ENCODE data around the gene UFC1. TPM values are rescaled to one million over a fixed set of nuclear protein-coding genes. Genes with fewer than 3 reads are reported as not detected.

Gene UFC1
- total RNA-seq, 1 experiment from 2014 or later, result 66.4 TPM

DNA sequence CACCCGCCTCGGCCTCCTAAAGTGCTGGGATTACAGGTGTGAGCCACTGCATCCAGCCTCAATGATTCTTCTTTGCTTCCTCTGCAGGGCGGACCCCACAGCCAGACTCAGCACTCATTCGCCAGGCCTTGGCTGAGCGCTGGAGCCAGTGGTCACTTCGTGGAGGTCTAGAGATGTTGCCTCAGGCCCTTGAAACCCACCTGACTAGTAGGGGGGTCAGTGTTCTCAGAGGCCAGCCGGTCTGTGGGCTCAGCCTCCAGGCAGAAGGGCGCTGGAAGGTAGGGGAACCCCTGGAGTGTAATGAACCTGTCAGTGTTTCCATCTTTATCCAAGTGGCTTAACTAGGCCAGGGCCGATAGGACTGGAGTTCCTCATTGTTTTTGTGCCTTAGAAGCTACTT is 15.1 kb downstream of the UFC1 start:
- no peak for DNase-seq (ENCODE audit: low spot score)

- DNase-seq (ENCODE audit: low spot score), result no peak
Measured at GRCh38 chr1:161171191-161171590, 17.4 kb downstream of the UFC1 start.

DNA sequence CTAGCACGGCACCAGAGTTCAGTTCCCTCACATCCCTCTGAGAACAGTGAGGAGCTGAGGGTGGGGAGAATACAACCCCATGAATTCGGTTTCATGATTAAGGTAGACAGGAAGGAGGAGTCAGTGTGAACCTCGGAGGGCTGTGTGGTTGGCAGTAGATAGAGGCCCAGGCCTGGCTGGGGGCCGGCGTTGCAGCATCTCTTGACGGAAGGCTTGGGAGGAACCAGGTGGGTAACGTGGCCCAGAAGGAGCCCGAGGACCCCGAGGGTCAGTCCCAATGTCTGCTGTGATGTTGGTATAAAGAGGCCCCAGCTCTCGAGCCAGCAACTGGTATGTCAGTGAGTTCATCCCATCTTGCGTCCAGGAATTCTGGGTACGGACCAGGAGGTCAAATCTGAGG is 17.9 kb downstream of the UFC1 start:
- no peak for DNase-seq (ENCODE audit: low spot score)

DNA sequence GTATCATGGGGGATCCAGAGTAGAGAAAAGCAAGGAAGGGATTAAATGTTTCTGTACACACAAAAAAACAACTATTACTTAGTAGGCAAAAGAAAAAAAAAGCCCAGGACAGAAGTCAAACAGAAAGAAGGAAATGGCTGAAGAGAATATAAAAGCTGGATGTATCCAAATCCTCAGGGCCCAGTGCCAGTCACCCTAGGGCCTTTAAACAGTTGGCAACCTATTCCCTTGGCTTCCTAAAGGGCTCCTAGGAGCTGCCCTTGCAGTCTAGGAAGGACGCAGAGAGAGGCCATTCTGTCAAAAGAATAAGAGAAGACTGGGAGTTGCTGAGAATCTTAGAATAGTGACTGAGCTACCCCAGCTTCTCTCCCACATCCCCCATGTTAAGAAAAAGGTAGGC is 18.6 kb downstream of the UFC1 start:
- DNase-seq (ENCODE audit: low spot score), result no peak

DNA sequence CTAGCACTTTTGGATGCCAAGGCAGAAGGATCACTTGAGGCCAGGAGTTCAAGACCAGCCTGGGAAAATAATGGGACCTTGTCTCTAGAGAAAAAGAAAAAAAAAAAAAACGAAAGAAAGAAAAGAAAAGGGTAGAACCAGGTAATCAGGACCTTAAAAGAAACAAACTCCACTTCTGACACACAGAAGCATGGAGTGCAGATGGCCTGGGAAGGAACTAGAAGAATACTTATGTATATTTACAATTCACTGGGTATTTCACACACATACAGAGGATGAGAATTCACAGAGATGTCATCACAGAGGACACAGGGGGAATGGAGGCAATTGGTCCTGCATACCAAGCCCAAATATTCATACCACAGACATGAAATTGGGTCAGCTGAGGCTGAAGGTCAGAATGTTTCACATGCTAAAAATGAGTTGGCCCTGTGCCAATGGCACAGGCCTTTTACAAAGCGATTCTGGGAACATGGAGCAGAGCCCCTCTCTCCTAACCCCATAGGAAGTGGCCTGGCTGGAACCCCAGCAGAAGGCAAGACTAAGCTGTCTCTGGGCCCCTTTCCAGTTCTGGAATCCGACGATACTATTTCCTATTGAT is 19.1 kb downstream of the UFC1 start:
- no peak for DNase-seq (ENCODE audit: low spot score)

DNA sequence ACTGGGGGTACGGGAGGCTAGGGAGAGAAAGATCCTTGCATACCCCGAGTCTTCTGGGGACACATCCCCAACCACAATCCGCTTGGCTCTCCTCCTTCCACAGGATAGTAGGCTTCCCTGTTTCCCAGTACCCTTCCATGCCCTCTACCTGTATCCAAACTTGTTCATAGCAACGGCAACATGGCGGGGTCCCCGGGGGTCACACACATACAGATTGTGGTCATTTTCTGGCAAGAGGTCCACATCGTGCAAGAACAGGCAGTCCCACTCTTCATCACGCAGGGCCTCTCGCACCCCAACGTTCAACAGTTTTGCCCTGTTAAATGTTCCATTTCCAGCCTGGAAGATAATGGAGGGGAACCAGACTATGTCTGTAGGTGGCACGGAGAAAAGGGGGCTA is 19.9 kb downstream of the UFC1 start:
- DNase-seq (ENCODE audit: low spot score), result no peak

DNA sequence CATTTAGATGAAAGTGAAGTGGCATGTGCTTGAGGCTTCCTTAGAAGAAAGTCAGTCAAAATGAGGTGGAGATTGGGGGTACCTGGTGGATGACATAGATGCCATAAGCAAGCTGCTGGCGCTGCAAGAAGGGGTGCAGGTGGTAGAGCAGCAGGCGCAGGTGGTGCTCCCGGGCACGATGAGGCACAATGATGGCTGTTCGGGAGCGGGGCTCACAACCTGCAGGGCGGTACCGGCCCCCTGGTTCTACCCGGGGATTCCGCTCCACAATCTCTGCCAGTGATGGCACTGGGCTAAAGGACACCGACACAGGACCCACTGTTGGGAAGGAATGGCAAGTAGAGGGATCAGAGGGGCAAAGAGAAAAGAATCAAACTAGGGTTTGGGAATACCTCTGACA is 21.1 kb downstream of the UFC1 start:
- DNase-seq (ENCODE audit: low spot score), result no peak

- DNase-seq (ENCODE audit: low spot score), result no peak
Measured at GRCh38 chr1:161175771-161176453, 22.1 kb downstream of the UFC1 start.

DNA sequence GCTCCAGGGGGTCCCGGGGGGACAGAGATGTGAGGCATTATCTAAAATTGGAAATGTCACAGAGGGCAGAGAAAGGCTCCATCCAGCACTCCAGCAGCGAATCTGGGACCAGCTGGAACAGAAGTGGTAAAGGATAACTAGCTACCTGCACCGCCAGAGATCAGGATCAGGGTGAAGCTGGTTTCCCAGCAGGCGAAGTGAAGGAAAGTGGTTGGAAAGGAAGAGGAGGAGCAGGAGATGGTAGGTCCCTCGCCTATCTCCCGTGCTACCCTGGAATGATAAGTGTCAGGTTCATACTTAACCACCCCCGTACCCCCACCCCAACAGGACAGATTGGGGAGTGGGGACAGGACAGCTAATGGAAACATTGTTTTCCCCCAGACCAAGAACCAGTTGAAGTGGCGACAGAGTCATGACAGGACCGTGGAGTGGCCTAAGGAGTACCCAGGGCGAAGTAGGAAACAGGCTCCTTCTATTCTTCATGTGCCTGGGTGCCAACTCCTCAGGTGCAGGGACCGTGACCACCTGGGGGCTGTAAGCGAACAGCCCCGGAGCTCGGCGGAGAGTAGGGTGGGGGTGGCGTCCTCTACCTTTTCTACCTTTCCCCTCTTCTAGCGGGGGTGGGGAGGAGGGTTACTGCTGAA is 22.8 kb downstream of the UFC1 start:
- DNase-seq (ENCODE audit: low spot score), result no peak

- DNase-seq (ENCODE audit: low spot score), result peak; percentile 83
Measured at GRCh38 chr1:161177112-161177935, 23.5 kb downstream of the UFC1 start, which contains the start of gene B4GALT3. TSS of gene B4GALT3 (minus strand) at chr1:161177507. CDS start at chr1:161176060, 1,447 bp downstream.

- no peak for DNase-seq (ENCODE audit: low spot score)
Measured at GRCh38 chr1:161177936-161178244, 24.1 kb downstream of the UFC1 start.

DNA sequence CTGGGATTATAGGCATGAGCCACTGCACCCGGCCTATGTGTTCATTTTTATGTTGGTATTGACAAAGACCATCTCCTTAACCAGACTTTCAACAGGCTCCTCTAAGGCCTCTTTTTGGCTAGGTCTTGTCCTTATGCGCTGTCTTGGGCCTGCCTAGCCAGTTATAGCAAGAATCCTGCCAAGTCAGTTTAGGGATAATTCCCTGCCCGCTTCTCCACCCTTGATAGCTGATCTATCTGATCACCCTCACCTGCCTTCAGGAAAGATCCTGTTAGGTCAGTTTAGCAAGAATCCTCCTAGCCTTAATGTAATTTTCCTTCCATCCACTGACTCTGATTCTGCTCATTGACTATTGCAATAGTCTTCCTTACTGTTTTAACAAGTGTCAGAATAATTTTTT is 25.9 kb downstream of the UFC1 start:
- no peak for DNase-seq (ENCODE audit: low spot score)

GRCh38 chr1:161180639-161181038 is 26.9 kb downstream of the UFC1 start:
- no peak for DNase-seq (ENCODE audit: low spot score)

DNA sequence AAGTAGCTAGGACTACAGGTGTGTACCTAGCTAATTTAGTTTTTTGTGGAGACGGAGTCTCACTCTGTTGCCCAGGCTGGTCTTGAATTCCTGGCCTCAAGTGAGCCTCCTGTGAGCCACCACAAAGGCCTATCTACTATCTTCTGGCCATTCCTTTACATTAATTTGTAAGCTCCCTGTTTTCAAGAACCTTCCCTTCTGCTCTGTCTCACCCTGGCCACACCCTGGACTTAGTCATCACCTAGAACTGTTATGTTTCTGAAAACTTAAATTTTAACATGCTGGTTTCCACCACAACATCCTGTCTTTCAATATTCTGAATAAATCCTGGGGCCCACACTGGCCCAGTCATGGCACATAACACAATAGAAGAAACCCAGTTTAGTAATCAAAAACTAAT is 28.4 kb downstream of the UFC1 start:
- no peak for DNase-seq (ENCODE audit: low spot score)

- no peak for DNase-seq (ENCODE audit: low spot score)
Measured at GRCh38 chr1:161185282-161185682, 31.5 kb downstream of the UFC1 start.

DNA sequence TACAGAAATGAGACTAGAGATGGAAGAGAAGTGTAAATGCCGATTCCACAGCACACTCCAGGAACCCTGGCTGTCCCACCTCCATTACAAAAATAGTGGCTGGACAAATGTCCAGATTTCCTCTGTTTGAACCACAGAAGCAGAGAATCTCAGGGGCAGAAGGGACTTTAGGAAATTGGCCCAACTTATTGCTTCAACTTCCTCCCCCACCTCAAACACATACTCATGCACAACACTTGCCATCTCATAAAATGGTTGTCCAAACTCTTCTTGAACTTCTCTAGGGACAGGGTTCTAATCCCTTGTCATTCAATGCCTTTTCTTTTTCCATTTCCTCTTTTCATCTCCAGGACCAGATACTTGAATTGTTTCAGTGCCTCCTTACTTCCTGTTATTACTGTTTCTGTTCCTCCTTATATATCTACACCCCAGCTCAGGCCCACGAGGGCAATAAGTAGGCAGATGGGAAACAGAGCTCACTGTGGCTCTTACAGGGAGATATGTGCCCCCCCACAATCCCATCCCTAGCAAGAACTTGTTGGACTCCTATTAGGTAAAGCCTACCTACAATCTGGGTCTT is 32.0 kb downstream of the UFC1 start:
- DNase-seq (ENCODE audit: low spot score), result no peak

- no peak for DNase-seq (ENCODE audit: low spot score)
Measured at GRCh38 chr1:161187311-161187710, 33.5 kb downstream of the UFC1 start.

GRCh38 chr1:161188381-161188780 is 34.6 kb downstream of the UFC1 start:
- DNase-seq (ENCODE audit: low spot score), result no peak

GRCh38 chr1:161189036-161189435 is 35.3 kb downstream of the UFC1 start:
- DNase-seq (ENCODE audit: low spot score), result no peak

DNA sequence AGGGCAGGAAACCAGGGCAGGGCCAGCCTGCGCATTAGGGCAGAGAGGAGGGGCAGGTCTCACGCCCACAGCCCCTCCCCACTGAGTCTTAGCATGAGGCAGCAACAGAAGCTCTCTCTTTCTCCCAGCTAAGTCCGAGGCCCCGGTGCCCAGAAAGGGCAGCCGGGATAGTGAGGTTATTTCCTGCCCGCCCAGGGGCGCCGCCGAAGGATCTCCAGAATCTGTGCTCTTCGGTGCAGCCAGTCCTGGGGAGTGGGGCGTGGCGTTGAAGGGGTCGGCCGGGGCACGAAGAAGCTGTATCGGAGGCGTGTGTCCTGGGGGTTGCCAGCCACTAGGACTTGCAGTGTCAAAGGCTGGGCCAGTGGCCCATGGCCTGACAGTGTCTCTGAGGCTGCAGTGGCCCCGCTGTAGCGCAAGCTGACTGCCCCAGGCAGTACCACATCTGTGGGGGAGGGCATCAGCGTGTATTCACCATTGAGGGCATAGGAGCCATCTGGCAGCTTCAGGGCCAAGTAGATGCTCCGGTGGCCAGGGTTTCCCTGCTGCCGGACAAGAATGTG is 37.3 kb downstream of the UFC1 start:
- DNase-seq (ENCODE audit: low spot score), result no peak

DNA sequence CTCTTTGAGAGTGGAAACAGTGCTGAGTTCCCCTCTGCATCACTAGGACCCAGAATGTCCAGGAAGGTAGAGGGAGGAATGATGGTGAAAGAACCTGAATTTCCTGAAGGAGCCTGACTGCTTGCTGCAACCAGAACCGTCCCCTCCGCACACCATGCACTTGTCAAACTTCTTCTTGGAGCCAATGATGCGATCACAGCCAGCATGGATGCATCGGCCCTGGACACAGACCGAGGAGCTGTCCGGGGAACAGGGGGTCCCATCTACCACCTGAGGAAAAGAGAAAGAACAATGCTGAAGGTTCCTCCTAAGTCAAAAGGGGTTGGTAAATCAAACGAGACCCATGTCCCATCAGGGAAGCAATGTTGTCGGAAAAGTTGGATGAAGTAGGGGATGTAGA is 38.2 kb downstream of the UFC1 start:
- no peak for DNase-seq (ENCODE audit: low spot score)
